ENCODE measurements around the gene GNA12.

- TF ChIP-seq POLR2AphosphoS5 (IDR thresholded peaks at IDR 0.05; ENCODE audit: low read depth, low read length) (no peak), SIN3A (IDR thresholded peaks at IDR 0.05; ENCODE audit: borderline replicate concordance, insufficient read depth, low read length) (no peak), TAF1 (IDR thresholded peaks at IDR 0.05; ENCODE audit: borderline replicate concordance, insufficient read depth, low read length) (no peak)
- TF ChIP-seq, protein P1, sequence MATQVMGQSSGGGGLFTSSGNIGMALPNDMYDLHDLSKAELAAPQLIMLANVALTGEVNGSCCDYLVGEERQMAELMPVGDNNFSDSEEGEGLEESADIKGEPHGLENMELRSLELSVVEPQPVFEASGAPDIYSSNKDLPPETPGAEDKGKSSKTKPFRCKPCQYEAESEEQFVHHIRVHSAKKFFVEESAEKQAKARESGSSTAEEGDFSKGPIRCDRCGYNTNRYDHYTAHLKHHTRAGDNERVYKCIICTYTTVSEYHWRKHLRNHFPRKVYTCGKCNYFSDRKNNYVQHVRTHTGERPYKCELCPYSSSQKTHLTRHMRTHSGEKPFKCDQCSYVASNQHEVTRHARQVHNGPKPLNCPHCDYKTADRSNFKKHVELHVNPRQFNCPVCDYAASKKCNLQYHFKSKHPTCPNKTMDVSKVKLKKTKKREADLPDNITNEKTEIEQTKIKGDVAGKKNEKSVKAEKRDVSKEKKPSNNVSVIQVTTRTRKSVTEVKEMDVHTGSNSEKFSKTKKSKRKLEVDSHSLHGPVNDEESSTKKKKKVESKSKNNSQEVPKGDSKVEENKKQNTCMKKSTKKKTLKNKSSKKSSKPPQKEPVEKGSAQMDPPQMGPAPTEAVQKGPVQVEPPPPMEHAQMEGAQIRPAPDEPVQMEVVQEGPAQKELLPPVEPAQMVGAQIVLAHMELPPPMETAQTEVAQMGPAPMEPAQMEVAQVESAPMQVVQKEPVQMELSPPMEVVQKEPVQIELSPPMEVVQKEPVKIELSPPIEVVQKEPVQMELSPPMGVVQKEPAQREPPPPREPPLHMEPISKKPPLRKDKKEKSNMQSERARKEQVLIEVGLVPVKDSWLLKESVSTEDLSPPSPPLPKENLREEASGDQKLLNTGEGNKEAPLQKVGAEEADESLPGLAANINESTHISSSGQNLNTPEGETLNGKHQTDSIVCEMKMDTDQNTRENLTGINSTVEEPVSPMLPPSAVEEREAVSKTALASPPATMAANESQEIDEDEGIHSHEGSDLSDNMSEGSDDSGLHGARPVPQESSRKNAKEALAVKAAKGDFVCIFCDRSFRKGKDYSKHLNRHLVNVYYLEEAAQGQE (IDR thresholded peaks at IDR 0.05; ENCODE audit: insufficient read depth in 1 of 2, low read depth in 2 of 2, low read length in 2 of 2), result no peak
Observed at GRCh38 chr7:2701832-2702593, 142.1 kb downstream of the GNA12 start.

All from PFSK-1 (cell line).